Neutrophil (primary cell): ENCODE results near the gene PRSS16.

Source experiments
- H3K27ac ChIP-seq: fragments of 200-600 bp; sonication (generic); 2 replicates; pipeline ENCODE4 v1.5.1; 2016; ENCODE audit warnings: mild to moderate bottlenecking, moderate library complexity
- H3K27me3 ChIP-seq: fragments of 200-600 bp; sonication (generic); 2 replicates; pipeline ENCODE4 v1.6.0; 2016; ENCODE audit warnings: mild to moderate bottlenecking
- H3K36me3 ChIP-seq: fragments of 200-600 bp; sonication (generic); 2 replicates; pipeline ENCODE4 v1.5.1; 2017
- H3K4me1 ChIP-seq, 2 experiments: fragments of 200-600 bp in 1 of 2; sonication (generic) in 1 of 2; 1 replicate in 1 of 2; 2 replicates in 1 of 2; pipeline versions ENCODE4 v1.5.1 to v1.6.1; 2013 to 2016; ENCODE audit warnings: low read depth in 1 of 2, low read length in 1 of 2, mild to moderate bottlenecking in 1 of 2, moderate library complexity in 1 of 2; ENCODE audit not compliant: control insufficient read depth in 1 of 2, insufficient read depth in 1 of 2
- H3K4me3 ChIP-seq, 2 experiments: fragments of 200-600 bp in 1 of 2; sonication (generic) in 1 of 2; 1 replicate in 1 of 2; 2 replicates in 1 of 2; pipeline ENCODE4 v1.5.1; 2013 to 2016; ENCODE audit warnings: low read depth in 1 of 2, low read length in 1 of 2, mild to moderate bottlenecking in 1 of 2, moderate library complexity in 1 of 2
- H3K9me3 ChIP-seq: fragments of 200-600 bp; sonication (generic); 2 replicates; pipeline ENCODE4 v1.5.1; 2016
- CTCF ChIP-seq: fragments of 200-600 bp; sonication (generic); IDR thresholded peaks from 2 replicates; pipeline ENCODE4 v1.5.1; 2016; ENCODE audit warnings: antibody characterized with exemption

PRSS16 gene

DNA sequence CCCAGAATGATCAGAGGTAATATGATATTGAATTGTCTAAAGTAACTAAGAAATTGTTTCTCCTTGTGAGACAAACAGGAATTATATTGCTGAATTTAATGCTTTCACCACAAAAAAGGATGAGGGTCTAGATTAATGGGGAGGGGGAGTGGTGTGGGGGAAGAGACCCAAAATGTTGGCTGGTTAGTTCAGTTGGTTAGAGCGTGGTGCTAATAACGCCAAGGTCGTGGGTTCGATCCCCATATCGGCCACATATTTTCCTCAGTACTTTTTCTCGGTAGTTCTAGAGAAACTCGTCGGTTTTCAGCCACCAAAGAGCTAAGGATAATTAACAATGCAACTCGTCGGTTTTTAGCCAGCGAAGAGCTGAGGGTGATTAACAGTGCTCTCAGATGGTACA, 26.3 kb downstream of the PRSS16 start:
- no peak overlapping the region for H3K27ac ChIP-seq
- no peaks in the 10 kb centered on the region for H3K4me1 ChIP-seq
- no peaks in the 10 kb centered on the region for H3K36me3 ChIP-seq
- no peak for TF ChIP-seq CTCF
- H3K9me3 ChIP-seq = peaks cover 4% of the 10 kb centered on the region
- peaks cover 79% of the 10 kb centered on the region for H3K27me3 ChIP-seq
- no peak overlapping the region for H3K4me3 ChIP-seq

DNA sequence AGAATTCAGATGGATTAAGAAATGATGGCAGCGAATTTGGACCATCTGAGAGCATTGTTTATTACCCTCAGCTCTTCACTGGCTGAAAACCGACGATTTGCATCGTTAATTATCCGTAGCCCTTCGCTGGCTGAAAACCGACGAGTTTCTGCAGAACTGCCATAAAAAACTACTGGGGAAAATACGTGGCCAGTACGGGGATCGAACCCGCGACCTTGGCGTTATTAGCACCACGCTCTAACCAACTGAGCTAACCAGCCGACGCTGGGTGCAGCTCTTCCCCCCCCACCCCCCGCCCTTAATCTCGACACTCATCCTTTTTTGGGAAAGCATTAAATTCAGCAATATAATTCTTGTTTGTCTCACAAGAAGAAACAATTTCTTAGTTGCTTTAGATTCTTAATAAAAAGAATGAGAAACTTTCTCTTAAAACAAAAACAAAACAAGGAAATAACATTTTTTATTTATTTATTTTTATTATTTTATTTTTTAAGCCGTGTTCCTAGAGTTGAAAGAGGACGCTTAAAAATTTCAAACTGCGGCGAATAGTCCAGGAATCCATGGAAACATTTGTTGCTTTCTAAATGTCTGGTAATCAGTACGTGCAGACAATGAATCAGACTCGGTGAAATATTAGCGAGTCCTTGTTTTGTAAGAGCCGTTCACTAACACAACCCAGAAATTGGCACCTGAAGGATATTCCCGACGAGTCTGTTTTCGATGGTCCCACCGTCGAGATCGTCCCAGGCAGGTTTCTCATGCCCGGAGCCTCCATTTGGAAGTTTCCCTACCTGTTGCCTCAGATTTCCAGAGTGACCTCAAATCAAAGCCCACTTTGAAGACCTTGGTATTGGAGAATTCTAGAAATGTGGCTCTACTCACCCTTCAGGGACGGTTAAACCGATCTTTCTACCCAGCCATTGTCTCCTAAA, 27.8 kb downstream of the PRSS16 start:
- Histone ChIP-seq H3K4me3 (no peak overlapping the region), H3K27ac (no peak overlapping the region), H3K9me3 (peaks cover 7% of the 10 kb centered on the region), H3K27me3 (peaks cover 80% of the 10 kb centered on the region), H3K4me1 (no peaks in the 10 kb centered on the region), H3K36me3 (no peaks in the 10 kb centered on the region)
- TF ChIP-seq CTCF = no peak

DNA sequence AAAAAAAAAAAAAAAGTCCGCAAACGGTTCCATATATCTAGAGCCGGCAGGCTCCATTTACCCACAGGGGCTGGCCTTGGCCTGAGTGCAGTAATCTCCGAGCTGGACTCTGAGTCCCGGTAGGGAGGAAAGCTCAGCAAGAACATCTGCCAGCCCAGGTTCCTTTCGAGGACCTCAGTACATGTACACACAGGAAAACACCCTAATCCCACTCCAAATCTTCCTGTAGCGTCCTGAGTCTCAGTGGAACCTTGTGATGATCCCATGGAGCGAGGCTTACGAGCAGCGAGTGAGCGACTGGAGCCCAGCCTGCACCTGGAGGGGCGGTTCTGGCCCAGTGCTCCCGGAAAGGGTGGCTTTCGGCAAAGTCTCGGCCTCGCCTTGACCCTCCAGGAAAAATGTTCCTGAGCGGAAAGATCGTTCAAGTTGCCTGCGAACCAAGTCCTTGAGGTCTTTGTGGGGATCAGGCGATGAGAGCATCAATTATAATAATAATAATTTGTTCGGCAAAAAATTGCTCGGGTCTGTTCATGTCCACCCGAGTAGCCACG, 32.1 kb downstream of the PRSS16 start:
- no peaks in the 10 kb centered on the region for H3K36me3 ChIP-seq
- no peak overlapping the region for H3K4me3 ChIP-seq
- H3K9me3 ChIP-seq = peaks cover 7% of the 10 kb centered on the region
- no peaks in the 10 kb centered on the region for H3K4me1 ChIP-seq
- no peak overlapping the region for H3K27ac ChIP-seq
- no peak for TF ChIP-seq CTCF
- peaks cover 100% of the 10 kb centered on the region for H3K27me3 ChIP-seq

DNA sequence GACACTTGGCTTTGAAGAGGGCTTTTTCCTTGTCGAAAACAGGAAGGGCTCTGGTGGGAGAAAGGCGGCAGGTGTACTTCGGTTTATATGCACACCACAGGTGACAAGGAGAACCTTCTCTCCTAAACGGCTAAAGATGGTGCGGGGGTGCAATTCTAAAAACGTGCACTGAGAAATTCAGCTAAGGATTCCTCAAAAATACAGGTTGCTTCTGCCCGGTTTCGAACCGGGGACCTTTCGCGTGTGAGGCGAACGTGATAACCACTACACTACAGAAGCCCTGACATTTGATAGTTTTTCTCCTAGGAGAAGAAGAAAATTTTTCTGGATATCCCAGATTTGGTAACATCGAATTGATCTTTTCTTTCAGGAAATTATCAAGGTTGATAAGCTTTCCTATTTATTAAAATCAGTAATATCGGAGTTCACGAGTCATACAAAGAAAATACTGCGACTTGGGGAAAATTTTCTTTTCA, 32.6 kb downstream of the PRSS16 start:
- H3K4me1 ChIP-seq = no peaks in the 10 kb centered on the region
- H3K27me3 ChIP-seq = peaks cover 100% of the 10 kb centered on the region
- H3K4me3 ChIP-seq = no peak overlapping the region
- H3K36me3 ChIP-seq = no peaks in the 10 kb centered on the region
- H3K9me3 ChIP-seq = peaks cover 7% of the 10 kb centered on the region
- H3K27ac ChIP-seq = no peak overlapping the region
- TF ChIP-seq CTCF = no peak

DNA sequence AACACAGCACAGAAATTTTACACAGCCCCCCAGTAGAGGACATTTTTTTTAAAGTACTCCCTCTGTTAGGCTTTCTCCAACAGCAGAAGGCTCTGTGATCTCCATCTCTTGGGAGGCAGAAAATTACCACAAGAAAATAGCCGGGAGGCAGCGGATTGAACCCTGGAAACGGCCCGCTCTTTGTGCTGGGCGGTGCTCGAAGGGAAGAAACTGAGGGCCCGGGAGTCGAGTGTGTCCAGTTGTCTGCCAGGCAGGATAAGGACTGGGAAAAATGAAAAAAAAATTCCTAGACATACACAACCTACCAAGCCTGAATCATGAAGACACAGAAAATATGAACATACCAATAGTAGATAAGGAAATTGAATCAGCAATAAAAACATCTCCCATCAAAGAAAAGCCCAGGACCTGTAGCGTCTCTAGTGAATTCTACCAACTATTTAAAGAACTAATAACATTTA, 33.1 kb downstream of the PRSS16 start:
- H3K4me1 ChIP-seq = no peaks in the 10 kb centered on the region
- no peak overlapping the region for H3K27ac ChIP-seq
- peaks cover 100% of the 10 kb centered on the region for H3K27me3 ChIP-seq
- no peak overlapping the region for H3K4me3 ChIP-seq
- H3K9me3 ChIP-seq = peaks cover 7% of the 10 kb centered on the region
- H3K36me3 ChIP-seq = no peaks in the 10 kb centered on the region
- no peak for TF ChIP-seq CTCF
